Activated CD4-positive, alpha-beta T cell treated with anti-CD3 and anti-CD28 coated beads, Interleukin-2, amount 50 U/mL, for 4 hours (primary cell): ENCODE data around the gene GRIK4.

ENCODE experiments used
- DNase-seq, 2 experiments: peaks; one replicate each; pipeline ENCODE4 v3.0.0-alpha.2; 2020

Gene GRIK4

GRCh38 chr11:120819003-120819402, 307.5 kb downstream of the GRIK4 start:
- no peak for DNase-seq

- DNase-seq: no peak
Observed at GRCh38 chr11:120819437-120820365, 308.2 kb downstream of the GRIK4 start.

GRCh38 chr11:120823159-120823558, 311.6 kb downstream of the GRIK4 start:
- DNase-seq: no peak

GRCh38 chr11:120824242-120824641, 312.7 kb downstream of the GRIK4 start:
- no peak for DNase-seq

- DNase-seq: no peak
Observed at GRCh38 chr11:120827198-120827597, 315.6 kb downstream of the GRIK4 start.

GRCh38 chr11:120827820-120828219, 316.3 kb downstream of the GRIK4 start:
- DNase-seq: no peak

GRCh38 chr11:120828847-120829246, 317.3 kb downstream of the GRIK4 start:
- DNase-seq: no peak

- no peak for DNase-seq
Observed at GRCh38 chr11:120830085-120830620, 318.6 kb downstream of the GRIK4 start.

- no peak for DNase-seq
Observed at GRCh38 chr11:120832481-120833238, 321.1 kb downstream of the GRIK4 start.

GRCh38 chr11:120834686-120835210, 323.2 kb downstream of the GRIK4 start:
- no peak for DNase-seq

- DNase-seq: no peak
Observed at GRCh38 chr11:120835601-120836228, 324.2 kb downstream of the GRIK4 start.

GRCh38 chr11:120837696-120838095, 326.1 kb downstream of the GRIK4 start:
- no peak for DNase-seq

- DNase-seq: no peak
Observed at GRCh38 chr11:120839201-120839600, 327.7 kb downstream of the GRIK4 start.

GRCh38 chr11:120839846-120840402, 328.4 kb downstream of the GRIK4 start:
- DNase-seq: no peak

GRCh38 chr11:120840661-120841060, 329.1 kb downstream of the GRIK4 start:
- DNase-seq: no peak

- DNase-seq: no peak
Observed at GRCh38 chr11:120841074-120841473, 329.5 kb downstream of the GRIK4 start.

- DNase-seq: no peak
Observed at GRCh38 chr11:120842195-120842594, 330.6 kb downstream of the GRIK4 start.

GRCh38 chr11:120853435-120853834, 341.9 kb downstream of the GRIK4 start:
- no peak for DNase-seq

GRCh38 chr11:120854988-120855387, 343.4 kb downstream of the GRIK4 start:
- DNase-seq: no peak

GRCh38 chr11:120857508-120857907, 346.0 kb downstream of the GRIK4 start:
- DNase-seq: no peak

- DNase-seq: no peak
Observed at GRCh38 chr11:120858740-120859139, 347.2 kb downstream of the GRIK4 start.

- no peak for DNase-seq
Observed at GRCh38 chr11:120859552-120860295, 348.2 kb downstream of the GRIK4 start.
